Measurements from ENCODE around the gene ROPN1B.

The ROPN1B gene

GRCh38 chr3:126026277-126026751 is 57.3 kb downstream of the ROPN1B start:
- Histone ChIP-seq H3K4me1 (no peaks in the 10 kb centered on the region), H3K4me3 (ENCODE audit: low read depth, low read length) (no peak overlapping the region), H3K9ac (no peak overlapping the region), H3K36me3 (ENCODE audit: control insufficient read depth, insufficient read depth, low read length) (no peaks in the 10 kb centered on the region), H3K27ac (no peak overlapping the region), H2AFZ (no peak overlapping the region), H3K9me3 (ENCODE audit: control insufficient read depth, low read length) (no peaks in the 10 kb centered on the region), H3K4me2 (ENCODE audit: low read length) (no peak overlapping the region), H3K27me3 (ENCODE audit: control insufficient read depth, insufficient read depth, low read length) (no peaks in the 10 kb centered on the region), H3K79me2 (no peaks in the 10 kb centered on the region)
- TF ChIP-seq CTCF (IDR thresholded peaks at IDR 0.05), result no peak

GRCh38 chr3:126026761-126027160 is 57.8 kb downstream of the ROPN1B start:
- Histone ChIP-seq H3K4me2 (ENCODE audit: low read length) (no peak overlapping the region), H3K9me3 (ENCODE audit: control insufficient read depth, low read length) (no peaks in the 10 kb centered on the region), H3K4me1 (no peaks in the 10 kb centered on the region), H3K4me3 (ENCODE audit: low read depth, low read length) (no peak overlapping the region), H3K27me3 (ENCODE audit: control insufficient read depth, insufficient read depth, low read length) (no peaks in the 10 kb centered on the region), H3K79me2 (no peaks in the 10 kb centered on the region), H3K9ac (no peak overlapping the region), H2AFZ (no peak overlapping the region), H3K36me3 (ENCODE audit: control insufficient read depth, insufficient read depth, low read length) (no peaks in the 10 kb centered on the region), H3K27ac (no peak overlapping the region)
- no peak for TF ChIP-seq CTCF (IDR thresholded peaks at IDR 0.05)

DNA sequence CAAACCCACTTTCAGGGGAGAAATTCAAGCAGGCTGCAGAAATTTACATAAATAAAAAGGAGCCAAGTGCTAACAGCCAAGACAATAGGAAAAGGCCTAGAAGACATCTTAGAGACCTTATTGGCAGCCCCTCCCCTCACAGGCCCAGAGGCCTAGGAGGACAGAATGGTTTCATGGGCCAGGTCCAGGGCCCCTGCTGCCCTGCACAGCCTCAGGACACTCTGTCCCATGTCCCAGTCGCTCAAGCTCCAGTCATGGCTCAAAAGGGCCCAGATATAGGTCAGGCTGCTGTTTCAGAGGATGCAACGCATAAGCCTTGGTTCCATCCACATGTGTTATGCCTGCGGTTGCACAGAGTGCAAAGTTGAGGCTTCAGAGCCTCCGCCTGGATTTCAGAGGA is 59.1 kb downstream of the ROPN1B start:
- no peaks in the 10 kb centered on the region for H3K79me2 ChIP-seq
- no peak for TF ChIP-seq CTCF (IDR thresholded peaks at IDR 0.05)
- H3K4me3 ChIP-seq (ENCODE audit: low read depth, low read length), result no peak overlapping the region
- no peaks in the 10 kb centered on the region for H3K4me1 ChIP-seq
- no peak overlapping the region for H2AFZ ChIP-seq
- no peak overlapping the region for H3K4me2 ChIP-seq (ENCODE audit: low read length)
- no peaks in the 10 kb centered on the region for H3K27me3 ChIP-seq (ENCODE audit: control insufficient read depth, insufficient read depth, low read length)
- H3K9ac ChIP-seq, result no peak overlapping the region
- H3K27ac ChIP-seq, result no peak overlapping the region
- H3K9me3 ChIP-seq (ENCODE audit: control insufficient read depth, low read length), result no peaks in the 10 kb centered on the region
- H3K36me3 ChIP-seq (ENCODE audit: control insufficient read depth, insufficient read depth, low read length), result no peaks in the 10 kb centered on the region

GRCh38 chr3:126029241-126029640 is 60.3 kb downstream of the ROPN1B start:
- H3K27me3 ChIP-seq (ENCODE audit: control insufficient read depth, insufficient read depth, low read length), result no peaks in the 10 kb centered on the region

More at GRCh38 chr3:126029241-126029640, 60.3 kb downstream of the ROPN1B start:
- no peaks in the 10 kb centered on the region for H3K9me3 ChIP-seq (ENCODE audit: control insufficient read depth, low read length)
- TF ChIP-seq CTCF (IDR thresholded peaks at IDR 0.05), result no peak
- no peaks in the 10 kb centered on the region for H3K79me2 ChIP-seq
- H3K9ac ChIP-seq, result no peak overlapping the region
- no peak overlapping the region for H3K27ac ChIP-seq
- no peaks in the 10 kb centered on the region for H3K36me3 ChIP-seq (ENCODE audit: control insufficient read depth, insufficient read depth, low read length)
- no peak overlapping the region for H3K4me3 ChIP-seq (ENCODE audit: low read depth, low read length)
- H3K4me1 ChIP-seq, result no peaks in the 10 kb centered on the region
- H3K4me2 ChIP-seq (ENCODE audit: low read length), result no peak overlapping the region
- H2AFZ ChIP-seq, result no peak overlapping the region
